Stimulated activated CD4-positive, alpha-beta T cell treated with anti-CD3 and anti-CD28 coated beads, Interleukin-2, amount 100 ng/mL, for 24 hours (primary cell): Measurements from ENCODE around the gene METTL23.
"Not testable (repeated sequence)": the region's sequence is repeated elsewhere in the genome, so short reads cannot be mapped to it uniquely, and the experiment has no call there.

Experiments used
- DNase-seq, 2 donors: peaks; one replicate each; pipeline ENCODE4 v3.0.0-alpha.2; 2020

METTL23 gene

DNA sequence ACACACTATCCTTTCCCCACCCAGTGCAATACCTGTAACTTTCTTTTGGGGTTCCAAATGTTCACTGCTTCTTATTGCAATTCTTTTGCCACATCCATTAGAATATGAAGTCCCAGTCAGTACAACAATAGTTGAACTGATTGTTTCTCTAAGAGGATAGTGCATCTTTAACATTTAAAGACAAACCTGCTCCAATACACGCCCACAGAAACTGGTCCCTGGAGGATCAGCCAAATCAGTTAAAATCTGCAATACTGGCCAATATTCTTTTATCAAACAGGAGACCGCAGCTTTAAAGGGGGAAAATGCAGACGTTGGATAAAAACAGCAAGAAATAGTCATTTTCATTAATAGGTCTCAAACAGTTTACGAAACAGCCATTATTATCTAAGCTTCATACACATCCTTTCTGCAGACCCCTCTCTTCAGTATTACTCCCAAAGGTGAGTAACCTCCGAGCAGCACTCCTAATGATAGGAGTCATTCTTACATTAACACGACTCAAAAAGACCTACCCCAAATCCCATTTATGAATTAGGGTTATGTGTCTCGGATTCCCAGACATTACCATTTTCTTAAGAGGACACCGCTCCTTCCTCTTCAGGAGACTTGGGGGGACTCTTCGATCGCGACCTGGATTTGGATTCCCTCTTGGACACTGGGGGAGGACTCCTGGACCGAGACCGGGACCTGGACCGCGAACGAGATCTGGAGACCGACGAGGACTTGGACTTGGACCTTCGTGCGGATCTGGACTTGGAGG is 9.1 kb downstream of the METTL23 start:
- DNase-seq, result no peak

DNA sequence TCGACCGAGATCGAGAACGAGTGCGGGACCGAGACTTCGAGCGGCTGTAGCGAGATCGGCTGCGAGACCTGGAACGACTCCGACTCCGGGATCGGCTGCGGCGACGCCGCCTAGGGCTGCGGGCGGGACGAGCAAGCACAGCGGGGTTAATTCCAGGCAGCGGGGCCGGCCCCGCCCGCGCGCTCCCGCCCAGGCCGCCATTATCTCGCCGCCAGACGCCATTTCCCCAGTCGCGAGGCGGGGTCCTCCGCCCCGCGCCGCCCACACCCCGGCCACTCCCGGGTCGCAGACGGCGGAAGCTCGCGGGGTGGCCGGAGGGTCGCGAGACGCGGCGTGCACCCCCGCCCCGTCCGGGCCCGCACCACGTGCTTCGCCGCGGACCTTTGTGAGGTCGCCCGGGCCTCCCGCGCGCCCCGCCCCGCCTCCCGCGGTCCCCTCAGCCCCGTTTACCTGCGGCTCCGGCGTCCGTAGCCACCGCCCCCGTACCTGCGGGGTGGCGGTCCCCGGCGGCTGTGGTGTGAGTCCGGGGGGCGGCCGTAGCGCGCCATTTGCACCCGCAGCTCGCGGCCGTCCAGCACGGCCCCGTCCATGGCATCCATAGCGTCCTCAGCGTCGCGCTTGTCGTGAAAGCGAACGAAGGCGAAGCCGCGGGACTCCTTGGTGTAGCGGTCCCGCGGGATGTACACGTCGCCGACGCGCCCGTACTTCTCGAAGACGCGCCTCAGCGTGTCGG is 9.9 kb downstream of the METTL23 start:
- DNase-seq, result peak; percentile 70 to 73

DNA sequence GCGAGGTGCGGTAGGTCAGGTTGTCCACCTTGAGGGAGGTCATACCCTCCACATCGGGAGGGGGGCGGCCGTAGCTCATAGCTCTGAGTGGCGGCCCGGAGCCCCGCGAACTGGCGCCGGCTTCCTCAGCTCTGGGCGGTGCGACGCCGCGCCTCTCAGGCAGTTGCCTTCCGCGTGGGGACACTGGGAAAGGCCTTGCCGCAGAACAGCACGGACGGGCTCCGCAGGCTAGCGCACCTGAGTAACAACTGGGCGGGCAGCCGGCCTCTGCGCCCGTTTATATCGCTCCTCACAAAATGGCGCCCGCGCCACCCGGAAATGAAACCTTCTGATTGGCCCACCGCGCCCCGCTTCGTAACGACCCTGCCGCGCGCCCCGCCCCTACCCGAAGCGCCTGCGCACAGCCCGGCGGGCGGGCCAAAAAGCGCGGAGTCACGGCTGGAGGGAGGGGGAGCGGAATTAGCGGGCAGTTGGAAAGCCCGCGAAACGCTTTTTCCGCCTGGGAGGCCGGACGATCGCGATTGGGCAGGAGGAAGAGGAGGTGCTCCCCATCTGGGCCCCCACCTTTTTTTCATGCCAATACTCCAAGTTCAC is 10.5 kb downstream of the METTL23 start, which contains the start of gene SRSF2:
Gene SRSF2 (minus strand): TSS at position 250 of the 594 bp plus-strand sequence. CDS start 171 bp downstream, at position 79.
- peak; percentile 97 to 98 for DNase-seq

DNA sequence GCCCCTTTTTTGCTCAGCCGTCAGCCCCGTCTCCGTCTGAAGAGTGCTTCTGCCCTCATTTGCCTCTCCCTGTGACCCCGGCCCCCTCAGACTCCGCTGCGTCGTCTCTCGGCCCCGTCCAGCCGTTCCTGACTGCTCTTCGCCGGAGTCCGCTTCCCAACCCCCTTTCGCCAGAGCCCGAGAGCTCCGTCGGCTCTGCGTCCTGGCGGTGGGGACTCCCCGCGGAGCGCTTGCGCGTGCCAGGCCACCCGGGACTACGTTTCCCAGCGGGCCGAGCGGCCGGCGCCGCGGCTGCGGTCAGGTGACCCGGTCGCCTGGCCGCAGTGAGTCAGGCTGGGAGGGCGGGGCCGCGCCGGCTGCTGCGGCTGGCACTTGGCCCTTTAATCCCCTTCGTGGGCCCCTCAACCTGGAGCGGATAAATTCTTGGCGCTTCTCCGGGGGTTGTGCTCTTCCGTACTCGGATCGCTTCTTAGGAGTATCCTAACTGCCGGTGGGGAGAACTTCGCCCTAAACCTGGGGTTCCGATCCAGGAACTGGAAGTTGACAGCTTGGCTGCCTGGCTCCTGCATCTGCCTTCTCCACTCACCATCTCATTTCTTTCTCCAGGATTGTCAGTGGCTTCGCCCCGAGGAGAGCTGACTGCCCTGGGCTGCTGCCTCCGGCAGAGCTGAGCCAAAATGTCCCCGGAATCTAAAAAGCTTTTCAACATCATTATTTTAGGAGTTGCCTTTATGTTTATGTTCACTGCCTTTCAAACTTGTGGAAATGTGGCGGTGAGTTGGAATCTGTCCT is 11.2 kb downstream of the METTL23 start, which contains the start of gene MFSD11:
Gene MFSD11 (plus strand): TSS at position 444 of the 792 bp plus-strand sequence. CDS start 234 bp downstream, at position 678.
- peak; percentile 92 to 93 for DNase-seq

DNA sequence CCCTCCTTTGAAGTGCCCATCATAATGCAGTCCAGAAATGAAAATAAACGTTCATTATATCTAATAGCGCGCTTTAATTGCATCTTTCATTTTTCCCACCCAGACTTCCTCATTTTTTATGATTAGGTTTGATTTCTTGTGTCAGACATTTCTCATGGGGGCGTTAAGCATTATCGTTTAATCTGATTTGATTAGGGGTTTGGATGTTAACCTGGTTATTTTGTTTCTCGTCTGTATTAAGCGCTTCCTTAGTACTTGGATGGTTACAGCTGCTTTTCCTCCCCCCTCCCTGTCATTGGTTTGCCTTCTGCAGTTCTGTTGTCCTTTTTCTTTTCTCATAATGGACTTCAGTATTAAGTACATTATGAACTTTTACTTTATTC is 11.8 kb downstream of the METTL23 start:
- no peak for DNase-seq

DNA sequence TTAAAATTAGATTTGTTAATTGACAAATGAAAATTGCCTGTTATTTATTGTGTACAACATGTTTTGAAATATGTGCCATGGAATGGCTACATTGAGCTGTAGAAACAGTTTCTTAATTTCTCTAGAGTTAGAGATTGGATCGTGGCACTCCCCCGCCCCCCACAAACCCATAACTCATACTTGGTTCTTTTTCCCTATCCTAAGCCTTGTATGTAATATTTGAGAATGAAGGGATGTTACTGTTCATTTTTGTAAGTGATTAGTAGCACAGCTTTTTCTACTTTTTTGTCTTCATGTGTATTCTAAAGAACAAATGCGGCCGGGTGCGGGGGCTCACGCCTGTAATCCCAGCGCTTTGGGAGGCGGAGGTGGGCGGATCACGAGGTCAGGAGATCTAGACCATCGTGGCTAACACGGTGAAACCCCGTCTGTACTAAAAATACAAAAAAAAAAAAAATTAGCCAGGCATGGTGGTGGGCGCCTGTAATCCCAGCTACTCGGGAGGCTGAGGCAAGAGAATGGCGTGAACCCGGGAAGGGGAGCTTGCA is 13.0 kb downstream of the METTL23 start:
- not testable (repeated sequence) for DNase-seq

DNA sequence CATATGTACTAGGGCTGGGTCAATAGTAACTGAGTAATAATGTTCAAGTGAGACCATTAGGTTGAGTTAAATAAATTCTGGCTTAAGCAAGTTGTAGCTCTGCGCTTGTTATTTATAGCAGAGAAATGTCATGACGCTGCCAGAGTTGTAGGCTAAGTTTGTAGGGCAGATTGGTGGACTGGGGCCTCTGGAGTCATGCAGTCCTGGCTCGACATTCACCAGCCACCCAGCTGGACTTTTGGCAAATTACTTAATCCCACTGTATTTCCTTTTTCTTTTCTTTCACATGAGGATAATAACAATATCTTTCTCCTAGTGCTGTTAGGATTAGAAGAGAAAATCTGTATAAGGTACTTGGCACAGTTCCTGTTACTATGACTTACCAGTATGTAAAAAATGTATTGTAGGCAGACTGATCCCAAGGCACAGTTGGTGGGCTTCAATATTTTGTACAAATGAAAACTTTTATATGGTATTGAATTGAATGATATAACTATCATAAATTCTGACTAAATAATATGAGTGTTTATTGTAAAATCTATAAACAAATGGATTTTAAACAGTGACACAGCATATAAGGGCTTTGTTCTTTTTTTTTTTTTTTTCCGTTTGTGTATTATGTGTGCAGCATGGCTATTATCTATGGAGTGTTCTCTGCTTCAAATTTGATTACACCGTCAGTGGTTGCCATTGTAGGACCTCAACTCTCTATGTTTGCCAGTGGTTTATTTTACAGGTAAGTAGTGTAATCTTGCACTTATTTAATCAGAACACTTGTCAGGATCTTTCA is 13.9 kb downstream of the METTL23 start:
- no peak for DNase-seq

DNA sequence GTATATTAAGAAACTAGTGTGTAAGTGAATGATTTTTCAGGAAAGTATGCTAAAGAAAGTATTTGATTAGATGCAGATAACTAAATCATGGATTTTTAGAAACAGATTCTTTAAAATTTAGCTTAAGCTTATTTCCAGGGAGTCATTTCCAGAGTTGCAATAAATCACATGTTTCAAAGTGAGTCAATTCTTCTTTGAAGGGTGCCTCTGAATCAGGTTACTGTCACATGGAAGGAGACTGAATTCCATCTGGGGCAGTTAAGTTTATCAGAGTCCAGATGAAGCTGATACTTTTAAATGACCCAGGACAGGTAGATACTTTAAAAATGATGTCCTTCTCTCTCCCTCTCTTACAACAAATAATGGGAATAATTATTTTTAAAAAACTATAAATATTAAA is 16.3 kb downstream of the METTL23 start:
- no peak for DNase-seq

DNA sequence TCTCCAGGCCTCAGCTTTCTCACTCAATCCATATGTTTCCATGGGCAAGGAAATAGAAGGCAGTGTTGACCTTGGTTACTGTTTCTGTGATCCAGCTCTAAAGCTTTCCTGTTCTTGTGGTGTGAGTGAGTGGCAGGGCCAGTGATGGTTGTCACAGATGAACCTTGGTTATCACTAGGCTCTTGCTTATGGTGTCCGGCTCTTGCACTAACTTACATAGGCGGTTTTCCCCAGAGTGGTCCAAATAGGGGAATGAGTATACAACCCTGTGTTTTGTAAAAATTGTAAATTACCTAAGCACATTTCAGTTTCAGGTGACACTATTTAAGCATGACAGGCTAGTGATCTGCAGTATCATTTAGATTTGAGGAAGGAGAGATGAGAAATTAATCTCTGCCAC is 18.1 kb downstream of the METTL23 start:
- DNase-seq, result no peak

DNA sequence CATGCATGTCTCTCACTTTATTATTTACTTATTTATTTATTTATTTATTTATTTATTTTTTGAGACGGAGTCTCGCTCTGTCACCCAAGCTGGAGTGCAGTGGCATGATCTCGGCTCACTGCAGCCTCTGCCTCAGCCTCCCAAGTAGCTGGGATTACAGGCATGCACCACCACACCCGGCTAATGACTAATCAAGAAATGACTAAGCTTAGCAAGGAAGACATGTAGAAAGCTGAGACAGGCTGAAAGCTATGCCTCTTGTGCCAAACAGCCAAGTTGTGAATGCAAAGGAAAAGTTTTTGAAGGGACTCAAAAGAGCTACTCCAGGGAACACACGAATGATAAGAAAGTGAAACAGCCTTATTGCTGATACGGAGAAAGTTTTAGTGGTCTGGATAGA is 19.1 kb downstream of the METTL23 start:
- DNase-seq, result not testable (repeated sequence)

DNA sequence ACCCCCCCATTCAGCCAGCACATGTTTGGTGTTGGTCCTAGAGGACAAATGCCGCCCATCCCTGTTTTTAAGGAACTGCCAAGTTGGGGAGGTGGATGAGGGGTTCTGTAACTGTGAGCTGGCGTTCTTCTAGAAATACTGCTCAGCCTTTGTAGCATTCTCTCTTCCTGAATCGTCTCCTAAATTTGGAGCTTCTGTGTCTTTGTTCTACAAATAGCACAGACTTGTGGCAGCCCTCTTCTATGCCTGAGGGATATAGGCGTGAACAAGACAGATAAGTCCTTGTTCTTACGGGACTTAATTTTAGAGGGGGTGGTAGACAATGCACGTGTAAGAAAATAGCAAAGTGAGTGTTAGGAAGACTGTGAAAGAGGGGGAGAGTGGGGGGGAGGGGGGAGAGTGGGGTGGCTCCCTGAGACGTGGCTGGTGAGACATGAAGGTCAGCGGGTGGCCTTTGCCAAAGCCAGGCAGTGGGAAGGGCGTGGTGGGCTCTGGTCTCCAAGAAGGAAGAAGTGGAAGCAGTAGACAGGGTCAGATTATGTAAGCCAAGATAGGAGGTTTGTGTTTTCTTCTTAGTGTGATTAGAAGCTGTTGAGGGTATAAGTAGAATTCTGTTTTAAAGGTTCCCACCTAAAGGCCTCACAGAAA is 21.2 kb downstream of the METTL23 start:
- no peak for DNase-seq

DNA sequence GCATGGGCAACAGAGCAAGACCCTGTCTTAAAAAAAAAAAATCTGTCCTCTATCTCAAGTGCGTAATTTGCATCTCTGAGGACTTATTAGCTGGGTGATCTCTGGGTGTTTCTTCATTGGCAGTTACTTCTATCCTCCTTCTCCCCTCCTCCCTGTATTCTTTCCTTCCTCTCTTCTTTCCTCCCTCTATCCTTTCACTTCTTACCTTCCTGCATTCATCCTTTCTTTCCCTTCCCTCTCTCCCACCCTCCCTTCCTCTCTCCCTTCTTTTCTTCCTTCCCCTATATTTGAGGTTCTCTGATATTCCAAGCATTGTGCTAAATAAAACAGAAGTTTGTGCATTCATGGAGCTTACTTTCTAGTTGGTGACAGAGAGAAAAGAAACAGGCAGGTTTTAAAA is 22.0 kb downstream of the METTL23 start:
- no peak for DNase-seq

DNA sequence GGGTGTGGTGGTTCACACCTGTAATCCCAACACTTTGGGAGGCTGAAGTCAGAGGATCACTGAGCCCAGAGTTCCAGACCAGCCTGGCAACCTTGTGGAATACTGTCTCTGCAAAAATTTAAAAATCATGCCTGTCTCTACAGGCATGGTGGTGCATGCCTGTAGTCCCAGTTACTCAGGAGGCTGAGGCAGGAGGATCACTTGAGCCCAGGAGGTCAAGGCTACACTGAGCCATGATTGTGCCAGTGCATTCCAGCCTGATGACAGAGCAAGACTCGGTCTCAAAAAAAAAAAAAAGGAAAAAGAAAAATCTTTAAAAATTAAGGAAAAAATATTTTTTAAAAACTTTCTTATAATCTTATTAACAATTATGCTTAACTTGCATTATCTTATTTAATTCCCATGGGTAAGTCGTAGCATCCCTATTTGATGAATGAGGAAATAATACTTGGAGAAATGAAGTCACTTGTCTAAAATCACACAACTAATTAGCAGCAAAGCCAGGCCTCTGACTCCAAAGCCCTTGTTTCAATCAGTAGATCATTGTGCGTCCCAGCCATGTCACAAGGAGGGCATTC is 24.9 kb downstream of the METTL23 start:
- no peak for DNase-seq

DNA sequence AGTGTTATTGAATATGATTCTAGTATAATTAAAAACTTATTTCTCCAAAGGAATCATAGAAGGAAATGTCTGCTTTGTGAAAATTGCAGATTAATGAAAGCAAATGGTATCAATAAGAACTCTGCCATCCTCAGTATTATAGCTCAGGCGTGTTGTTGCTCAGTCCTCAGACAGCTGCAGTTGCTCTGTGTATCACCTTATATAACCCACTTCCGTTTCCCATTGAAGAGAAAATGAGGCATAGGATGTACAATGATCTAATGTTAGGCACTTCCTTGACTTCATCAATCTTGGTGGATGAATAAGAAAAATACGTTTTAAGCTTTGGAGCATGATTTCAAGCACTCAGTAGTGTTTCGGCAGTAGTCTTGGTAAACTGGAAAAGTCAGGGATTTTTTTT is 25.4 kb downstream of the METTL23 start:
- no peak for DNase-seq

DNA sequence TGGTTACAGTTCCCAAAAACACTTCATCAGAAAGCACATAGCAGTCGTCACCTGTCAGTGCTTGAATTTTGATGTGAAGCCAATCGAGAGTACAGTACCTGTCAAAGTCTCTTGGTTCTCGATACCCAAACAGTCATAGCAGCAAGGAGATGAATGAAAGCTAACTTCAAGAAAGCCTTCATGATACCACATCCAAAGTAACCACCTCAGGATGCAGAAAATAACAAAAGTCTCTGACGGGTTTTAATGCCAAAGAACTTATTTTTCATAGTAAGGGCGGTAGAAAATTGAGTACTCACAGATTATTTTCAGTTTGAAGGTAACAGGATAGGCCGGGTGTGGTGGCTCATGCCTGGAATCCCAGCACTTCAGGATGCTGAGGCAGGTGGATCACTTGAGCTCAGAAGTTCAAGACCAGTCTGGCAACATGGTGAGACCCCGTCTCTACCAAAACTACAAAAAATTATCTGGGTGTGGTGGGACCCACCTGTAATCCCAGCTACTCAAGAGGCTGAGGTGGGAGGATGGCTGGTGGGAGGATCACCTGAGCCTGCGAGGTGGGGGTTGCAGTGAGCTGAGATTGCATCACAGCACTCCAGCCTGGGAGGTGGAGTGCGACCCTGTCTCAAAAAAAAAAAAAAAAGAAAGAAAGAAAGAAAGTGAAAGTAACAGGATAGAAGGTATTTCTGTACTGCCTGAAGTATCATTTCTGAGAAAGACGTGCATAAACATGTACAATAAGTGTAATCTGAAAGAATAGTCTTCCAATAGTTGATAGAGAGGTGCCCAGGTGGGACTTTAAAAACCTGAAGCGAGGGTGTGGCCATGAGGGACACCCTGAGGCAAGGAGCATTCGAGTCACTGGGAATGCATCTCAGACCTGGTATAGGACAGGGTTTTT is 26.7 kb downstream of the METTL23 start:
- DNase-seq, result no peak

DNA sequence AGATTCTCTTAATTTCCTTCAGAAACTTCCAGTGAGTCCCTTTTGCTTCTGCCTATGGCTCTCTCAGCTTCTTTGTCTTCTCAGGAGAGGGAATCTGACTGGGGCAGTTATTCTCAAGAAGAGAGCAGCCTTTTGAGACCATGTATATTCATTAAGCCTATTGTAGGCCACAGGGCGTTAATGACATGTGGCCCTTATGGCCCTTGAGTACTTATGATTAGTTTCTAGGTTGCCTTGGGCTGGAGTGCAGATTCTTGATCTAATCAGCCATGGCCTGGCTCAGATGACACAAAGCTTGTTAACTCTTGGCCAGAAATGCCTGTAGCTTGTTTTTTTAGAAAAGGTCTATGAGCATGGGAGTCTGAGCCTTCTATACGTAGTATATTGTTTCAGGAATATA is 28.6 kb downstream of the METTL23 start:
- no peak for DNase-seq

DNA sequence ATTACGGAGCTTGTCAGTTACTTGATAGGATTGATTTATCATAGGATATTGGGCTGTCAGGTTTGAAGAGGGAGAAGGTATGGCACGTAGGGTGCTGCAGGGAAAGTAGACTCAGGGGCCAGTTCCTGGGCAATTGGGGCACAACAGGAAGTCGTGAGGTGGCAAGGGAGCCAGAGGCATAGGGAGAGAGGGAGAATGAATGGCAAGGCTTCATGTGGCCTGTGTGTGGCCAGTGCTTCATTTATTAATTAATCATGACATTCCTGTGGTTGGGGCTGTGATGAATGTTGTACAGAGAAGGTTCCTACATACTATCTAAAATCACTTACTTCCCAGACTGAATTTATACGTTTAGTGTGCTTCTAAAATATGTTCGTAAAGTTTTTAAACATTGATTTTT is 30.6 kb downstream of the METTL23 start:
- DNase-seq, result no peak

DNA sequence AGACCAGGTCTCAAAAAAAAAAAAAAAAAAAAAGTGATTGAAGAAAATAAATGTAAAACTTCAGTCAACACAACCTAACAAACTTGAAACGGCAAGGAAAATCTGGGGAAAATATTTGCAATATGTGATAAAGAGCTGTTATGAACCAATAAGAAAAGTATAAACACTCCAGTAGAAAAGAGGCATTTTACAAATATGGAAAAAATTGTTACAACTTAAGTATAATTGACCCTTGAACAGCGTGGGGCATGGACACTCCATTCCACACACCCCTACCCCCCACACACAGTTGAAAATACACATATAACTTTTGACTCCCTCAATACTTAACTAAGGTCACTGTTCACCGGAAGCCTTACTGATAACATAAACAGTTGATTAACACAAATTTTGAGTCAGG is 31.9 kb downstream of the METTL23 start:
- no peak for DNase-seq

DNA sequence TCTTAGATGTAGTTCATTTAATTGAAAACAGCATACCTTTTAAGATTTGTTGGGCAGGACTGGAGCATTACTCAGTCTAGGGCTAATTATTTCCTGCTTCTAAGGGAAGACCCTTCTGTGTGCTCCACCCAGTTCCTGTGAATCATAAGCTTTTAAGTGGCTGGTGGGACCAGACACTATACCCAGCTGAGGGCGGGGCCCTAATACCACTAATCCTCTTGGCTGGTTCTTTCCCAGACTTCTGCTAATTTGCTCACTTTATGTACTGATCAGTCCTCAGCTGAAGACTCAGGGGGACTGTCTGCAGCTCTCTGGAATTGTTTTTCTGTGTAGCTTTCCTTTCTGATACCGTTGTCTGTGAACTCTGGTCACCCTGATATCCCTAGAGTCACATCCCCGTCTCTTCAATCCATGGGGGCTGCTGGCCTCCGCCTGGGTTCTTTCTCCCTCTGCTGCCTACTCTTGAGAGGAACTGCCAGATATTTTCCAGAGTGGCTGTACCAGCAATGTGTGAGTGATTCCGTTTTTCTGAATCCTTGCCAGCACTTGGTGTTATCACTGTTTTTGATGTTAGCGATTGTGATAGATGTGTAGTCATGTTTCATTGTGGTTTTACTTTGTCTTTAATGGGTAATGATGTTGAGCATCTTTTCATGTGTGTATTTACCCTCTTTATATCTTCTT is 46.3 kb downstream of the METTL23 start:
- peak; percentile 38 to 61 for DNase-seq
